Measurements from ENCODE around the gene HOXB7.

Gene HOXB7

GRCh38 chr17:48558831-48559121, 52.0 kb downstream of the HOXB7 start:
- H3K4me3 ChIP-seq (ENCODE audit: low read depth, low read length), result no peak overlapping the region

GRCh38 chr17:48558057-48558830, 52.6 kb downstream of the HOXB7 start:
- no peak overlapping the region for H3K4me3 ChIP-seq (ENCODE audit: low read depth, low read length)
- no peak for TF ChIP-seq CTCF (IDR thresholded peaks at IDR 0.05; ENCODE audit: control insufficient read depth, extremely low read depth, insufficient read depth)

More at GRCh38 chr17:48558831-48559121, 52.0 kb downstream of the HOXB7 start:
- no peak for DNase-seq (ENCODE audit: low read depth)
- TF ChIP-seq CTCF (IDR thresholded peaks at IDR 0.05; ENCODE audit: control insufficient read depth, extremely low read depth, insufficient read depth), result no peak

More at GRCh38 chr17:48558057-48558830, 52.6 kb downstream of the HOXB7 start:
- no peak for DNase-seq (ENCODE audit: low read depth)
